Keratinocyte (primary cell): Measurements from ENCODE around the gene UPP2. TPM values are rescaled to one million over a fixed set of nuclear protein-coding genes. Genes with fewer than 3 reads are reported as not detected.

Experiments used
- DNase-seq: peaks from one replicate; pipeline ENCODE4 v3.0.0-alpha.2; 2011; ENCODE audit warnings: low read depth, missing footprints, low spot score
- FAIRE-seq: peaks from 2 replicates; lab custom pipeline; 2011; peaks lifted over from hg19 to GRCh38; lab: Jason Lieb, UNC
- H2AFZ ChIP-seq: 2 replicates; pipeline ENCODE4 v1.6.0; 2012; ENCODE audit warnings: low read length, control low read depth, inconsistent platforms; ENCODE audit not compliant: control insufficient read depth
- H3K27ac ChIP-seq: 2 replicates; pipeline ENCODE4 v1.5.1; 2011; ENCODE audit warnings: low read length; ENCODE audit not compliant: control insufficient read depth, insufficient read depth
- H3K27me3 ChIP-seq: 3 replicates; pipeline ENCODE4 v1.6.0; 2011; ENCODE audit warnings: low read length; ENCODE audit not compliant: control insufficient read depth, insufficient read depth; ENCODE audit errors: extremely low read depth
- H3K36me3 ChIP-seq, 2 experiments: 2 replicates in 1 of 2; 3 replicates in 1 of 2; pipeline ENCODE4 v1.5.1; 2011; ENCODE audit warnings: low read length in 2 of 2, mild to moderate bottlenecking in 1 of 2; ENCODE audit not compliant: control insufficient read depth in 2 of 2, insufficient read depth in 2 of 2; ENCODE audit errors: extremely low read depth in 1 of 2
- H3K4me1 ChIP-seq: 3 replicates; pipeline ENCODE4 v1.5.1; 2011; ENCODE audit warnings: low read length; ENCODE audit not compliant: control insufficient read depth, insufficient read depth; ENCODE audit errors: extremely low read depth
- H3K4me2 ChIP-seq: 3 replicates; pipeline ENCODE4 v1.6.0; 2011; ENCODE audit warnings: low read depth, low read length; ENCODE audit not compliant: control insufficient read depth, insufficient read depth; ENCODE audit errors: extremely low read depth
- H3K4me3 ChIP-seq, 3 experiments: fragments of 200-600 bp in 1 of 3; sonication (generic) in 1 of 3; 2 replicates in 2 of 3; 3 replicates in 1 of 3; pipeline ENCODE4 v1.5.1; 2011 to 2016; ENCODE audit warnings: low read length in 3 of 3, mild to moderate bottlenecking in 3 of 3, control low read depth in 2 of 3, inconsistent platforms in 1 of 3, low read depth in 1 of 3, mixed read lengths in 1 of 3, mixed run types in 1 of 3, moderate library complexity in 1 of 3; ENCODE audit not compliant: control insufficient read depth in 2 of 3, insufficient read depth in 2 of 3; ENCODE audit errors: extremely low read depth in 1 of 3
- H3K79me2 ChIP-seq: 2 replicates; pipeline ENCODE4 v1.6.0; 2012; ENCODE audit warnings: low read length; ENCODE audit not compliant: control insufficient read depth, insufficient read depth
- H3K9ac ChIP-seq: 3 replicates; pipeline ENCODE4 v1.6.0; 2011; ENCODE audit warnings: low read length; ENCODE audit not compliant: control insufficient read depth, insufficient read depth; ENCODE audit errors: extremely low read depth
- H3K9me1 ChIP-seq: 3 replicates; pipeline ENCODE4 v1.6.0; 2011; ENCODE audit warnings: low read length; ENCODE audit not compliant: control insufficient read depth, insufficient read depth; ENCODE audit errors: extremely low read depth
- H3K9me3 ChIP-seq: 2 replicates; pipeline ENCODE4 v1.5.1; 2012; ENCODE audit warnings: low read depth, low read length; ENCODE audit not compliant: control insufficient read depth
- H4K20me1 ChIP-seq: 3 replicates; pipeline ENCODE4 v1.6.0; 2011; ENCODE audit warnings: low read length; ENCODE audit not compliant: control insufficient read depth, insufficient read depth; ENCODE audit errors: extremely low read depth
- CTCF ChIP-seq, 3 experiments: IDR thresholded peaks in 1 of 3; conservative IDR thresholded peaks in 1 of 3; optimal IDR thresholded peaks in 1 of 3; 2 replicates in 2 of 3; 3 replicates in 1 of 3; pipeline versions ENCODE3 to v1.5.1; 2011; ENCODE audit warnings: low read length in 3 of 3, mild to moderate bottlenecking in 3 of 3, moderate library complexity in 2 of 3, control low read depth in 1 of 3, inconsistent platforms in 1 of 3; ENCODE audit not compliant: insufficient read depth in 2 of 3; ENCODE audit errors: extremely low read depth in 1 of 3
- EZH2 ChIP-seq: IDR thresholded peaks from one replicate; pipeline ENCODE4 v1.6.1; 2012; ENCODE audit warnings: inconsistent platforms, mild to moderate bottlenecking, low read length, moderate library complexity
- dilution Hi-C: fragments of 300-500 bp; cut with MboI; formaldehyde crosslinking; loops from one replicate; pipeline ENCODE4 v1.7.0; 2020; ENCODE audit warnings: low sequenced_read_pairs; ENCODE audit not compliant: extremely low pct_ligation_motif_present
- polyA plus RNA-seq, 5 experiments: library from polyadenylated mRNA; depleted of rRNA in 3 of 5; stranded (reverse) in 3 of 5; stranded (forward) in 1 of 5; unstranded in 1 of 5; fragments of >200 nt; gene quantifications; 1 replicate in 1 of 5; 2 replicates in 3 of 5; 3 replicates in 1 of 5; pipeline versions ENCODE4 v1.2.1 to v1.2.3, GENCODE V29; 2011 to 2012; ENCODE audit warnings: missing spikeins in 2 of 5, low read depth in 1 of 5, low replicate concordance in 1 of 5

The UPP2 gene
- polyA plus RNA-seq, 1 donor (not counting 4 experiments of a cell fraction or from before 2014, with no cell fraction given): not detected

DNA sequence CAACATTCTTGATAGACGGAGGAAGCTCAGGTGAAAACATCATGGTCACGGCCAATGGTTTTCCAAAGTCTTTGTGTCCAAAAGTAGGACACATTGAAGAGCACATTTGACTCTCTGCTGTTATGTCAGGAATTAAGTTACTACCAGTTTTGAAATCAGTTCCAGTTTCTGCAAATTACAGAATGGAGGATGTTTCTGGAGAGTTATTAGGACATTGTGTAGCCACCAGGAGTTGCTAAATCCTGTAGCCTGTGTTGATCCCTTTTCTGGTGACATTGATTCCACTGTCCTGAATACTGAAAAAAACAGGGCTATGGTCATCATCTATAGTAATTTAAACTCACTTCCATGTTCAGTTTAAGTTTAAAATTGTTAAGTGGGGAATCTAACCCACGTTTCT is 15.3 kb downstream of the UPP2 start:
- FAIRE-seq: no peak
- Histone ChIP-seq H3K9me1 (no peaks in the 10 kb centered on the region), H3K4me2 (no peak overlapping the region), H3K27ac (no peak overlapping the region), H3K4me1 (no peaks in the 10 kb centered on the region), H3K79me2 (no peaks in the 10 kb centered on the region), H3K36me3 (no peaks in the 10 kb centered on the region), H3K27me3 (no peaks in the 10 kb centered on the region), H3K4me3 (no peak overlapping the region), H3K9ac (no peak overlapping the region), H3K9me3 (no peaks in the 10 kb centered on the region), H4K20me1 (no peaks in the 10 kb centered on the region), H2AFZ (no peak overlapping the region)
- dilution Hi-C loops: no loop called here
- TF ChIP-seq EZH2 (no peak), CTCF (optimal IDR thresholded peaks at IDR 0.05 in 1 of 3, IDR thresholded peaks at IDR 0.05 in 1 of 3, conservative IDR thresholded peaks at IDR 0.05 in 1 of 3; ENCODE audit: extremely low read depth in 1 of 3, insufficient read depth in 2 of 3, low read length in 3 of 3) (no peak)
- no peak for DNase-seq

- no peak for FAIRE-seq
- dilution Hi-C loops: no loop called here
- Histone ChIP-seq H3K27ac (no peak overlapping the region), H4K20me1 (no peaks in the 10 kb centered on the region), H3K27me3 (no peaks in the 10 kb centered on the region), H3K9ac (no peak overlapping the region), H3K9me1 (no peaks in the 10 kb centered on the region), H2AFZ (no peak overlapping the region), H3K4me3 (no peak overlapping the region), H3K4me1 (no peaks in the 10 kb centered on the region), H3K9me3 (no peaks in the 10 kb centered on the region), H3K79me2 (no peaks in the 10 kb centered on the region), H3K36me3 (no peaks in the 10 kb centered on the region), H3K4me2 (no peak overlapping the region)
- no peak for TF ChIP-seq EZH2
- no peak for TF ChIP-seq CTCF (optimal IDR thresholded peaks at IDR 0.05 in 1 of 3, IDR thresholded peaks at IDR 0.05 in 1 of 3, conservative IDR thresholded peaks at IDR 0.05 in 1 of 3; ENCODE audit: extremely low read depth in 1 of 3, insufficient read depth in 2 of 3, low read length in 3 of 3)
- no peak for DNase-seq
Measured at GRCh38 chr2:158120102-158120501, 18.4 kb downstream of the UPP2 start.
